WTC11 (cell line): ENCODE results near the gene GAB2. TPM values are rescaled to one million over a fixed set of nuclear protein-coding genes. Genes with fewer than 3 reads are reported as not detected.

Source experiments
- ATAC-seq: fragments of 200-7000 bp; cut with Tn5 transposase; 2 replicates; pipeline ENCODE4 v1.10.0; 2021; ENCODE audit warnings: mild to moderate bottlenecking, moderate library complexity
- CTCF ChIA-PET: fragments of 300-600 bp; sonication (Branson Sonifier 250); formaldehyde crosslinking; loops from one replicate; lab custom pipeline; 2021; ENCODE audit warnings: antibody characterized with exemption; lab: Charles Lee
- POLR2A ChIA-PET: fragments of 350-600 bp; sonication (Branson Sonifier 250); formaldehyde crosslinking; loops from one replicate; lab custom pipeline; 2021; ENCODE audit warnings: antibody characterized with exemption; lab: Charles Lee
- DNase-seq: peaks from one replicate; pipeline ENCODE4 v3.0.0; 2021; ENCODE audit warnings: low spot score
- H3K27ac Mint-ChIP-seq: 2 replicates; pipeline ENCODE4 v1.8.0; 2021; ENCODE audit warnings: mixed read lengths
- H3K27me3 Mint-ChIP-seq: 2 replicates; pipeline ENCODE4 v1.8.0; 2021; ENCODE audit warnings: low read depth, mild to moderate bottlenecking, moderate library complexity, mixed read lengths
- H3K36me3 Mint-ChIP-seq: 2 replicates; pipeline ENCODE4 v1.8.0; 2021; ENCODE audit warnings: mixed read lengths
- H3K4me1 Mint-ChIP-seq: 2 replicates; pipeline ENCODE4 v1.8.0; 2022; ENCODE audit warnings: mixed read lengths
- H3K4me3 Mint-ChIP-seq: 2 replicates; pipeline ENCODE4 v1.8.0; 2021; ENCODE audit warnings: mild to moderate bottlenecking, moderate library complexity, mixed read lengths
- H3K9me3 Mint-ChIP-seq: 2 replicates; pipeline ENCODE4 v1.8.0; 2021; ENCODE audit warnings: mixed read lengths
- ELF4 ChIP-seq: sonication (generic); formaldehyde crosslinking; IDR thresholded peaks from 2 replicates; pipeline ENCODE4 v1.8.1; 2022; ENCODE audit warnings: low read depth, mild to moderate bottlenecking, moderate library complexity, missing genetic modification reagents
- EMX1 ChIP-seq: fragments of 250-450 bp; sonication (Bioruptor Pico); IDR thresholded peaks from 2 replicates; pipeline ENCODE4 v1.8.0; 2021; ENCODE audit warnings: mild to moderate bottlenecking
- ETV6 ChIP-seq: sonication (generic); formaldehyde crosslinking; IDR thresholded peaks from 2 replicates; pipeline ENCODE4 v1.8.1; 2022; ENCODE audit warnings: mild to moderate bottlenecking, missing genetic modification reagents
- FOXJ3 ChIP-seq: sonication (generic); formaldehyde crosslinking; IDR thresholded peaks from 2 replicates; pipeline ENCODE4 v1.9.0; 2021; ENCODE audit warnings: missing genetic modification reagents, mild to moderate bottlenecking, borderline replicate concordance
- GTF2I ChIP-seq: fragments of 250-450 bp; sonication (Bioruptor Pico); conservative IDR thresholded peaks from 2 replicates; pipeline ENCODE4 v1.4.0; 2021; ENCODE audit warnings: mild to moderate bottlenecking
- JAZF1 ChIP-seq: fragments of 250-450 bp; sonication (Bioruptor Pico); IDR thresholded peaks from 2 replicates; pipeline ENCODE4 v1.9.0; 2021; ENCODE audit warnings: moderate library complexity, mild to moderate bottlenecking, inconsistent platforms
- NR2C2 ChIP-seq: sonication (generic); formaldehyde crosslinking; IDR thresholded peaks from 2 replicates; pipeline ENCODE4 v1.8.0; 2022; ENCODE audit warnings: mild to moderate bottlenecking, missing genetic modification reagents
- PRRX2 ChIP-seq: fragments of 250-450 bp; sonication (Bioruptor Pico); IDR thresholded peaks from 2 replicates; pipeline ENCODE4 v1.8.0; 2021; ENCODE audit warnings: mild to moderate bottlenecking
- RORB ChIP-seq: fragments of 250-450 bp; sonication (Bioruptor Pico); IDR thresholded peaks from 2 replicates; pipeline ENCODE4 v1.9.0; 2021; ENCODE audit warnings: mild to moderate bottlenecking
- total RNA-seq: library from RNA; stranded (reverse); gene quantifications from 3 replicates; pipeline ENCODE4 v1.2.3, GENCODE V29; 2021
- TF ChIP-seq, protein P1 (sequence below): fragments of 250-450 bp; sonication (Bioruptor Pico); IDR thresholded peaks from 2 replicates; pipeline ENCODE4 v1.9.0; 2021; ENCODE audit warnings: moderate library complexity, mild to moderate bottlenecking, inconsistent platforms, borderline replicate concordance
- TF ChIP-seq, protein P2 (sequence below): sonication (generic); formaldehyde crosslinking; IDR thresholded peaks from 2 replicates; pipeline ENCODE4 v1.8.0; 2022; ENCODE audit warnings: mild to moderate bottlenecking, missing genetic modification reagents
- TF ChIP-seq, protein P3 (sequence below): sonication (generic); formaldehyde crosslinking; IDR thresholded peaks from 2 replicates; pipeline ENCODE4 v1.8.1; 2023; ENCODE audit warnings: mild to moderate bottlenecking, missing genetic modification reagents
- TF ChIP-seq, protein P4 (sequence below): sonication (generic); formaldehyde crosslinking; IDR thresholded peaks from 2 replicates; pipeline ENCODE4 v1.8.1; 2022; ENCODE audit warnings: low read depth, missing genetic modification reagents, borderline replicate concordance
- TF ChIP-seq, protein P5 (sequence below): fragments of 250-450 bp; sonication (Bioruptor Pico); conservative IDR thresholded peaks from 2 replicates; pipeline ENCODE4 v1.9.0; 2021; ENCODE audit warnings: mild to moderate bottlenecking
- TF ChIP-seq, protein P6 (sequence below): sonication (generic); formaldehyde crosslinking; IDR thresholded peaks from 2 replicates; pipeline ENCODE4 v1.8.1; 2022; ENCODE audit warnings: missing genetic modification reagents, borderline replicate concordance
- TF ChIP-seq, protein P7 (sequence below): sonication (generic); formaldehyde crosslinking; IDR thresholded peaks from 2 replicates; pipeline ENCODE4 v1.8.1; 2023; ENCODE audit warnings: mild to moderate bottlenecking, missing genetic modification reagents, moderate library complexity
- TF ChIP-seq, protein P8 (sequence below): fragments of 250-450 bp; sonication (Bioruptor Pico); IDR thresholded peaks from 2 replicates; pipeline ENCODE4 v1.8.0; 2021; ENCODE audit warnings: mild to moderate bottlenecking
- TF ChIP-seq, protein P9 (sequence below): sonication (generic); formaldehyde crosslinking; IDR thresholded peaks from 2 replicates; pipeline ENCODE4 v1.8.0; 2022; ENCODE audit warnings: mild to moderate bottlenecking, missing genetic modification reagents

Gene GAB2
- total RNA-seq, 1 experiment from 2014 or later = 10.6 TPM

DNA sequence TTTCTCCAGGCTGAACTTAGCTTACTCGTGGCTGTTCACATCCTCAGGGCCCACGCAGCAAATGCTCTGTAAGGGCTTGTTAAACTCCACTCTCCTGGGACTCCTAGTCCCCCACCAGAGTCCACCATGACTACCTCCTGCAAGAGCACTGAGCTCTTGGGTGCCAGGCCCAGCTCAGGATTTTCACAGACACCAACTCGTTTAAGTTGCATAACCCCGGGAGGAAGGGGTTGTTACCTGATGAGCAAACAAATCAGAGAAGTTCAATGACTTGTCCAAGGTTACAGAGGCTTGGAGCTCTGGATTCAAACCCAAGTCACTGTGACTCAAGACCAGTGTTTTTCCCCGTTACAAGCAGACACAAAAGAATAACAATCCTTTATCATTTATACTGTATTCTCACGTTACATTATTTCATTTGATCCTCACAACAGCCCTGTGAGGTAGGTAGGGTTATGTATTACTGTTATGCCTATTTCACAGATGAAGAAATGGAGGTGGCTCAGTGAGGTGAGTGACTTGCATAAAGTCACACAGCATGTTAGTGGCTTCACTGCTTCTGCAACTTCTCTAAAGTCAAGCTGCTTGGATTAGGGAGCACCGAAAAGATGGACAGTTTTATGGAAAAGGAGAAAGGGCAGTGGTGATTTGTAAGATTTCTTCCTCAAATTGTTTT is 246.6 kb downstream of the GAB2 start:
- DNase-seq = no peak
- Mint-ChIP-seq H3K27ac (no peak overlapping the region; the same call in 1 of the 2 replicates), H3K4me1 (peaks cover 6% of the 10 kb centered on the region; the same call in 1 of the 2 replicates), H3K9me3 (peaks cover under 1% of the 10 kb centered on the region), H3K27me3 (no peaks in the 10 kb centered on the region), H3K4me3 (no peak overlapping the region), H3K36me3 (peaks cover 4% of the 10 kb centered on the region; the same call in 1 of the 2 replicates)
- POLR2A ChIA-PET = interaction anchor here (0.9 kb wide), 1 partner anchor 32 kb away, joined by 3 read pairs; the partner anchor contains the start of gene ALG8
- CTCF ChIA-PET = no interaction called here
- no peak for TF ChIP-seq RORB (CRISPR knock-in tag)
- TF ChIP-seq, protein P1, sequence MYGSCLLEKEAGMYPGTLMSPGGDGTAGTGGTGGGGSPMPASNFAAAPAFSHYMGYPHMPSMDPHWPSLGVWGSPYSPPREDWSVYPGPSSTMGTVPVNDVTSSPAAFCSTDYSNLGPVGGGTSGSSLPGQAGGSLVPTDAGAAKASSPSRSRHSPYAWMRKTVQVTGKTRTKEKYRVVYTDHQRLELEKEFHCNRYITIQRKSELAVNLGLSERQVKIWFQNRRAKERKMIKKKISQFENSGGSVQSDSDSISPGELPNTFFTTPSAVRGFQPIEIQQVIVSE (CRISPR knock-in tag) = no peak
- TF ChIP-seq, protein P2, sequence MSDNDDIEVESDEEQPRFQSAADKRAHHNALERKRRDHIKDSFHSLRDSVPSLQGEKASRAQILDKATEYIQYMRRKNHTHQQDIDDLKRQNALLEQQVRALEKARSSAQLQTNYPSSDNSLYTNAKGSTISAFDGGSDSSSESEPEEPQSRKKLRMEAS (CRISPR knock-in tag) = no peak
- no peak for TF ChIP-seq NR2C2 (CRISPR knock-in tag)
- TF ChIP-seq, protein P3, sequence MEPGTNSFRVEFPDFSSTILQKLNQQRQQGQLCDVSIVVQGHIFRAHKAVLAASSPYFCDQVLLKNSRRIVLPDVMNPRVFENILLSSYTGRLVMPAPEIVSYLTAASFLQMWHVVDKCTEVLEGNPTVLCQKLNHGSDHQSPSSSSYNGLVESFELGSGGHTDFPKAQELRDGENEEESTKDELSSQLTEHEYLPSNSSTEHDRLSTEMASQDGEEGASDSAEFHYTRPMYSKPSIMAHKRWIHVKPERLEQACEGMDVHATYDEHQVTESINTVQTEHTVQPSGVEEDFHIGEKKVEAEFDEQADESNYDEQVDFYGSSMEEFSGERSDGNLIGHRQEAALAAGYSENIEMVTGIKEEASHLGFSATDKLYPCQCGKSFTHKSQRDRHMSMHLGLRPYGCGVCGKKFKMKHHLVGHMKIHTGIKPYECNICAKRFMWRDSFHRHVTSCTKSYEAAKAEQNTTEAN (CRISPR knock-in tag) = no peak
- TF ChIP-seq, protein P4, sequence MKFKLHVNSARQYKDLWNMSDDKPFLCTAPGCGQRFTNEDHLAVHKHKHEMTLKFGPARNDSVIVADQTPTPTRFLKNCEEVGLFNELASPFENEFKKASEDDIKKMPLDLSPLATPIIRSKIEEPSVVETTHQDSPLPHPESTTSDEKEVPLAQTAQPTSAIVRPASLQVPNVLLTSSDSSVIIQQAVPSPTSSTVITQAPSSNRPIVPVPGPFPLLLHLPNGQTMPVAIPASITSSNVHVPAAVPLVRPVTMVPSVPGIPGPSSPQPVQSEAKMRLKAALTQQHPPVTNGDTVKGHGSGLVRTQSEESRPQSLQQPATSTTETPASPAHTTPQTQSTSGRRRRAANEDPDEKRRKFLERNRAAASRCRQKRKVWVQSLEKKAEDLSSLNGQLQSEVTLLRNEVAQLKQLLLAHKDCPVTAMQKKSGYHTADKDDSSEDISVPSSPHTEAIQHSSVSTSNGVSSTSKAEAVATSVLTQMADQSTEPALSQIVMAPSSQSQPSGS = no peak
- TF ChIP-seq, protein P5, sequence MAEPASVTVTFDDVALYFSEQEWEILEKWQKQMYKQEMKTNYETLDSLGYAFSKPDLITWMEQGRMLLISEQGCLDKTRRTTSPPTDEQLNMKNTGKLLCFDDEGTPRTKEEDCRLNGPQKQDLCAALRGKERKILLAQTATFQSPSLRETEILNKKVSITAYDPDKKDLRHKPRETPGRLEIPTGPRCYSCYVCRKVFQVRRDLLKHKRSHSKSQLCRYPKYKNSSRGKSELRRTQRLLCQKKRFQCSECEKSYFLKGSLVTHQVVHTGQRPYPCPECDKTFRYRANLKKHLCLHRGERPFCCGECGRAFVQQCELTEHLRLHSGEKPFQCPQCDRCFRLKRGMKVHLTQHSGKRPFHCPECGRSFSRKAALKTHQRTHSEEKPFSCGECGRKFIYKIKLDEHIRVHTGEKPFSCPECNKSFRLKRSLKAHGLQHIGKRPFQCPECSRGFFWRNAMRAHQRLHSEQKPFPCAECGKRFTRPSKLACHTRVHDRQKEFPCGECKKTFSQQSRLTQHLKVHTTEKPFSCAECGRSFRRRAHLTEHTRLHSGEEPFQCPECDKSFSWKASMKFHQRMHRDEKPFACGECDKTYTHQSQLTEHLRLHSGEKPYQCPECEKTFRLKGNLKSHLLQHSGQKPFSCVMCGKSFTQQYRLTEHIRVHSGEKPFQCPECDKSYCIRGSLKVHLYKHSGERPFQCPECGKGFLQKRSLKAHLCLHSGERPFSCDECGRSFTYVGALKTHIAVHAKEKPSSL (CRISPR knock-in tag) = no peak
- no peak for TF ChIP-seq ELF4 (CRISPR knock-in tag)
- TF ChIP-seq EMX1 (CRISPR knock-in tag) = no peak
- TF ChIP-seq, protein P6, sequence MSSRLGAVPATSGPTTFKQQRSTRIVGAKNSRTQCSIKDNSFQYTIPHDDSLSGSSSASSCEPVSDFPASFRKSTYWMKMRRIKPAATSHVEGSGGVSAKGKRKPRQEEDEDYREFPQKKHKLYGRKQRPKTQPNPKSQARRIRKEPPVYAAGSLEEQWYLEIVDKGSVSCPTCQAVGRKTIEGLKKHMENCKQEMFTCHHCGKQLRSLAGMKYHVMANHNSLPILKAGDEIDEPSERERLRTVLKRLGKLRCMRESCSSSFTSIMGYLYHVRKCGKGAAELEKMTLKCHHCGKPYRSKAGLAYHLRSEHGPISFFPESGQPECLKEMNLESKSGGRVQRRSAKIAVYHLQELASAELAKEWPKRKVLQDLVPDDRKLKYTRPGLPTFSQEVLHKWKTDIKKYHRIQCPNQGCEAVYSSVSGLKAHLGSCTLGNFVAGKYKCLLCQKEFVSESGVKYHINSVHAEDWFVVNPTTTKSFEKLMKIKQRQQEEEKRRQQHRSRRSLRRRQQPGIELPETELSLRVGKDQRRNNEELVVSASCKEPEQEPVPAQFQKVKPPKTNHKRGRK (CRISPR knock-in tag) = no peak
- TF ChIP-seq ETV6 (CRISPR knock-in tag) = no peak
- TF ChIP-seq JAZF1 (CRISPR knock-in tag) = no peak
- TF ChIP-seq, protein P7, sequence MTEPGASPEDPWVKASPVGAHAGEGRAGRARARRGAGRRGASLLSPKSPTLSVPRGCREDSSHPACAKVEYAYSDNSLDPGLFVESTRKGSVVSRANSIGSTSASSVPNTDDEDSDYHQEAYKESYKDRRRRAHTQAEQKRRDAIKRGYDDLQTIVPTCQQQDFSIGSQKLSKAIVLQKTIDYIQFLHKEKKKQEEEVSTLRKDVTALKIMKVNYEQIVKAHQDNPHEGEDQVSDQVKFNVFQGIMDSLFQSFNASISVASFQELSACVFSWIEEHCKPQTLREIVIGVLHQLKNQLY = no peak
- TF ChIP-seq PRRX2 = no peak
- no peak for TF ChIP-seq FOXJ3
- no peak for TF ChIP-seq GTF2I
- TF ChIP-seq, protein P8, sequence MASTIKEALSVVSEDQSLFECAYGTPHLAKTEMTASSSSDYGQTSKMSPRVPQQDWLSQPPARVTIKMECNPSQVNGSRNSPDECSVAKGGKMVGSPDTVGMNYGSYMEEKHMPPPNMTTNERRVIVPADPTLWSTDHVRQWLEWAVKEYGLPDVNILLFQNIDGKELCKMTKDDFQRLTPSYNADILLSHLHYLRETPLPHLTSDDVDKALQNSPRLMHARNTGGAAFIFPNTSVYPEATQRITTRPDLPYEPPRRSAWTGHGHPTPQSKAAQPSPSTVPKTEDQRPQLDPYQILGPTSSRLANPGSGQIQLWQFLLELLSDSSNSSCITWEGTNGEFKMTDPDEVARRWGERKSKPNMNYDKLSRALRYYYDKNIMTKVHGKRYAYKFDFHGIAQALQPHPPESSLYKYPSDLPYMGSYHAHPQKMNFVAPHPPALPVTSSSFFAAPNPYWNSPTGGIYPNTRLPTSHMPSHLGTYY = no peak
- TF ChIP-seq, protein P9, sequence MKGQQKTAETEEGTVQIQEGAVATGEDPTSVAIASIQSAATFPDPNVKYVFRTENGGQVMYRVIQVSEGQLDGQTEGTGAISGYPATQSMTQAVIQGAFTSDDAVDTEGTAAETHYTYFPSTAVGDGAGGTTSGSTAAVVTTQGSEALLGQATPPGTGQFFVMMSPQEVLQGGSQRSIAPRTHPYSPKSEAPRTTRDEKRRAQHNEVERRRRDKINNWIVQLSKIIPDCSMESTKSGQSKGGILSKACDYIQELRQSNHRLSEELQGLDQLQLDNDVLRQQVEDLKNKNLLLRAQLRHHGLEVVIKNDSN (CRISPR knock-in tag) = no peak
- ATAC-seq = no peak
